GM23338 (cell line): ENCODE data around the gene PTPRE.

ENCODE experiments used
- CREB1 ChIP-seq: fragments of 250-450 bp; sonication (Bioruptor Pico); IDR thresholded peaks from 2 replicates; pipeline ENCODE4 v1.5.0; 2020; ENCODE audit warnings: low read depth, mild to moderate bottlenecking, moderate library complexity
- CTCF ChIP-seq, 2 experiments: fragments of 200-600 bp in 1 of 2; sonication (generic) in 1 of 2; conservative IDR thresholded peaks; 2 replicates each; pipeline versions ENCODE4 v1.5.1 to v1.6.1; 2016 to 2017; ENCODE audit warnings: antibody characterized with exemption in 2 of 2, low read depth in 2 of 2, mild to moderate bottlenecking in 2 of 2, moderate library complexity in 1 of 2
- ETS1 ChIP-seq: IDR thresholded peaks from 2 replicates; pipeline ENCODE4 v1.6.1; 2016; ENCODE audit warnings: antibody characterized with exemption
- EZH2 ChIP-seq: fragments of 200-600 bp; sonication (generic); IDR thresholded peaks from one replicate; pipeline ENCODE4 v1.8.0; 2017; ENCODE audit warnings: antibody characterized with exemption, mild to moderate bottlenecking, low read depth; ENCODE audit not compliant: unreplicated experiment
- EZH2phosphoT487 ChIP-seq: fragments of 200-600 bp; sonication (generic); IDR thresholded peaks from one replicate; pipeline ENCODE4 v1.8.1; 2018; ENCODE audit warnings: antibody characterized with exemption; ENCODE audit not compliant: unreplicated experiment
- NANOG ChIP-seq: IDR thresholded peaks from 2 replicates; pipeline ENCODE4 v1.6.1; 2016; ENCODE audit warnings: antibody characterized with exemption, borderline replicate concordance
- POLR2AphosphoS5 ChIP-seq: IDR thresholded peaks from 2 replicates; pipeline ENCODE4 v1.6.1; 2016; ENCODE audit warnings: antibody characterized with exemption, low read depth
- REST ChIP-seq: IDR thresholded peaks from one replicate; pipeline ENCODE4 v1.6.1; 2018; ENCODE audit warnings: antibody characterized with exemption; ENCODE audit not compliant: unreplicated experiment
- STAT1 ChIP-seq: IDR thresholded peaks from one replicate; pipeline ENCODE4 v1.6.1; 2016; ENCODE audit warnings: antibody characterized with exemption; ENCODE audit not compliant: unreplicated experiment
- ZNF114 ChIP-seq: fragments of 250-450 bp; sonication (Bioruptor Pico); IDR thresholded peaks from 2 replicates; pipeline ENCODE4 v1.5.0; 2020; ENCODE audit warnings: mild to moderate bottlenecking, moderate library complexity
- ZNF331 ChIP-seq: fragments of 250-450 bp; sonication (Bioruptor Pico); IDR thresholded peaks from 2 replicates; pipeline ENCODE4 v1.5.0; 2020; ENCODE audit warnings: low read depth, mild to moderate bottlenecking, moderate library complexity
- TF ChIP-seq, protein P1 (sequence below): fragments of 250-450 bp; sonication (Bioruptor Pico); IDR thresholded peaks from 2 replicates; pipeline ENCODE4 v1.5.0; 2020; ENCODE audit warnings: mild to moderate bottlenecking, moderate library complexity

DNA sequence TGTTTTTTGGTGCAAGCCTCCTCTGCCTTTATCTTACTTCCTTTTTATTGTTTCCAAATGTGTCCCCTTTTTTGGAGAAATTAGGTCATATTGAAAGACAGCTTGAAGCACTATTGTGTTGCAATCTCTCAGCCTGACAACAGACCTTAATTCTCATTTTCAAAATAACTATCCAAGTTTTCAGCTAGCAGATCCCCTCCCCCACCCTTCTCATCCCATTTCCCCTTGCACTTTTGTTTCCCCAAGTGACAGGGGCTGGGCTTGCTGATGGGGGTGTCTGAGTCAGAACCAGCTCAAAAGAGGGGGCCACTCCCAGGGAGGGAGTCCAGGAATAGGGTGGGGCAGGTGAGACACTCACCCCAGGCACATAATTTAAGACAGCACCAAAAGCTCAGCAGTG is 144.0 kb downstream of the PTPRE start:
- TF ChIP-seq CTCF (conservative IDR thresholded peaks at IDR 0.05; ENCODE audit: low read depth in 2 of 2): no peak
- TF ChIP-seq EZH2: no peak
- no peak for TF ChIP-seq EZH2phosphoT487
- no peak for TF ChIP-seq POLR2AphosphoS5
- no peak for TF ChIP-seq REST
- no peak for TF ChIP-seq CREB1 (CRISPR knock-in tag)
- no peak for TF ChIP-seq ETS1
- no peak for TF ChIP-seq NANOG
- TF ChIP-seq, protein P1, sequence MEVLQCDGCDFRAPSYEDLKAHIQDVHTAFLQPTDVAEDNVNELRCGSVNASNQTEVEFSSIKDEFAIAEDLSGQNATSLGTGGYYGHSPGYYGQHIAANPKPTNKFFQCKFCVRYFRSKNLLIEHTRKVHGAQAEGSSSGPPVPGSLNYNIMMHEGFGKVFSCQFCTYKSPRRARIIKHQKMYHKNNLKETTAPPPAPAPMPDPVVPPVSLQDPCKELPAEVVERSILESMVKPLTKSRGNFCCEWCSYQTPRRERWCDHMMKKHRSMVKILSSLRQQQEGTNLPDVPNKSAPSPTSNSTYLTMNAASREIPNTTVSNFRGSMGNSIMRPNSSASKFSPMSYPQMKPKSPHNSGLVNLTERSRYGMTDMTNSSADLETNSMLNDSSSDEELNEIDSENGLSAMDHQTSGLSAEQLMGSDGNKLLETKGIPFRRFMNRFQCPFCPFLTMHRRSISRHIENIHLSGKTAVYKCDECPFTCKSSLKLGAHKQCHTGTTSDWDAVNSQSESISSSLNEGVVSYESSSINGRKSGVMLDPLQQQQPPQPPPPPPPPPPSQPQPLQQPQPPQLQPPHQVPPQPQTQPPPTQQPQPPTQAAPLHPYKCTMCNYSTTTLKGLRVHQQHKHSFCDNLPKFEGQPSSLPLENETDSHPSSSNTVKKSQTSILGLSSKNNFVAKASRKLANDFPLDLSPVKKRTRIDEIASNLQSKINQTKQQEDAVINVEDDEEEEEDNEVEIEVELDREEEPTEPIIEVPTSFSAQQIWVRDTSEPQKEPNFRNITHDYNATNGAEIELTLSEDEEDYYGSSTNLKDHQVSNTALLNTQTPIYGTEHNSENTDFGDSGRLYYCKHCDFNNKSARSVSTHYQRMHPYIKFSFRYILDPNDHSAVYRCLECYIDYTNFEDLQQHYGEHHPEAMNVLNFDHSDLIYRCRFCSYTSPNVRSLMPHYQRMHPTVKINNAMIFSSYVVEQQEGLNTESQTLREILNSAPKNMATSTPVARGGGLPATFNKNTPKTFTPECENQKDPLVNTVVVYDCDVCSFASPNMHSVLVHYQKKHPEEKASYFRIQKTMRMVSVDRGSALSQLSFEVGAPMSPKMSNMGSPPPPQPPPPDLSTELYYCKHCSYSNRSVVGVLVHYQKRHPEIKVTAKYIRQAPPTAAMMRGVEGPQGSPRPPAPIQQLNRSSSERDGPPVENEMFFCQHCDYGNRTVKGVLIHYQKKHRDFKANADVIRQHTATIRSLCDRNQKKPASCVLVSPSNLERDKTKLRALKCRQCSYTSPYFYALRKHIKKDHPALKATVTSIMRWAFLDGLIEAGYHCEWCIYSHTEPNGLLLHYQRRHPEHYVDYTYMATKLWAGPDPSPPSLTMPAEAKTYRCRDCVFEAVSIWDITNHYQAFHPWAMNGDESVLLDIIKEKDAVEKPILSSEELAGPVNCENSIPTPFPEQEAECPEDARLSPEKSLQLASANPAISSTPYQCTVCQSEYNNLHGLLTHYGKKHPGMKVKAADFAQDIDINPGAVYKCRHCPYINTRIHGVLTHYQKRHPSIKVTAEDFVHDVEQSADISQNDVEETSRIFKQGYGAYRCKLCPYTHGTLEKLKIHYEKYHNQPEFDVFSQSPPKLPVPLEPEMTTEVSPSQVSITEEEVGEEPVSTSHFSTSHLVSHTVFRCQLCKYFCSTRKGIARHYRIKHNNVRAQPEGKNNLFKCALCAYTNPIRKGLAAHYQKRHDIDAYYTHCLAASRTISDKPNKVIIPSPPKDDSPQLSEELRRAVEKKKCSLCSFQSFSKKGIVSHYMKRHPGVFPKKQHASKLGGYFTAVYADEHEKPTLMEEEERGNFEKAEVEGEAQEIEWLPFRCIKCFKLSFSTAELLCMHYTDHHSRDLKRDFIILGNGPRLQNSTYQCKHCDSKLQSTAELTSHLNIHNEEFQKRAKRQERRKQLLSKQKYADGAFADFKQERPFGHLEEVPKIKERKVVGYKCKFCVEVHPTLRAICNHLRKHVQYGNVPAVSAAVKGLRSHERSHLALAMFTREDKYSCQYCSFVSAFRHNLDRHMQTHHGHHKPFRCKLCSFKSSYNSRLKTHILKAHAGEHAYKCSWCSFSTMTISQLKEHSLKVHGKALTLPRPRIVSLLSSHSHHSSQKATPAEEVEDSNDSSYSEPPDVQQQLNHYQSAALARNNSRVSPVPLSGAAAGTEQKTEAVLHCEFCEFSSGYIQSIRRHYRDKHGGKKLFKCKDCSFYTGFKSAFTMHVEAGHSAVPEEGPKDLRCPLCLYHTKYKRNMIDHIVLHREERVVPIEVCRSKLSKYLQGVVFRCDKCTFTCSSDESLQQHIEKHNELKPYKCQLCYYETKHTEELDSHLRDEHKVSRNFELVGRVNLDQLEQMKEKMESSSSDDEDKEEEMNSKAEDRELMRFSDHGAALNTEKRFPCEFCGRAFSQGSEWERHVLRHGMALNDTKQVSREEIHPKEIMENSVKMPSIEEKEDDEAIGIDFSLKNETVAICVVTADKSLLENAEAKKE (CRISPR knock-in tag): no peak
- TF ChIP-seq ZNF114 (CRISPR knock-in tag): no peak
- no peak for TF ChIP-seq ZNF331
- no peak for TF ChIP-seq STAT1
